Testis (tissue), 3 donors: Measurements from ENCODE around the gene COPS9. TPM values are rescaled to one million over a fixed set of nuclear protein-coding genes. Genes with fewer than 3 reads are reported as not detected.

ENCODE experiments used
- DNase-seq: peaks from one replicate; pipeline ENCODE4 v3.0.0-alpha.2; 2019
- H3K27ac ChIP-seq, 2 donors: fragments of 200-600 bp; sonication (generic); one replicate each; pipeline ENCODE4 v1.5.1; 2019
- H3K27me3 ChIP-seq: fragments of 200-600 bp; sonication (generic); one replicate; pipeline ENCODE4 v1.5.1; 2019
- H3K36me3 ChIP-seq: fragments of 200-600 bp; sonication (generic); one replicate; pipeline ENCODE4 v1.5.1; 2017; ENCODE audit warnings: low read depth; ENCODE audit errors: missing control alignments
- H3K4me1 ChIP-seq: fragments of 200-600 bp; sonication (generic); one replicate; pipeline ENCODE4 v1.5.1; 2019
- H3K4me3 ChIP-seq, 2 donors: fragments of 200-600 bp; sonication (generic); one replicate each; pipeline ENCODE4 v1.5.1; 2017 to 2019
- H3K9me3 ChIP-seq: fragments of 200-600 bp; sonication (generic); one replicate; pipeline ENCODE4 v1.5.1; 2017
- POLR2A ChIP-seq: fragments of 450-650 bp; IDR thresholded peaks from one replicate; pipeline ENCODE4 v1.6.1; 2017; ENCODE audit warnings: antibody characterized with exemption, mild to moderate bottlenecking, moderate library complexity
- WGBS, 2 donors: methylation state at CpG; one replicate each; pipeline ENCODE4 v1.1.5; 2018; 5-methylcytosine and 5-hydroxymethylcytosine counted together
- intact Hi-C: fragments of 100-400 bp; cut with DNase I; formaldehyde crosslinking; loops from one replicate; pipeline ENCODE4 v1.15.1; 2023; ENCODE audit warnings: low total_unique reads
- polyA plus RNA-seq: library from polyadenylated mRNA; stranded (reverse); fragments of 350-450 nt; fragmentation: Illumina TruSeq; extraction: RNeasy Lipid Tissue Mini Kit (QIAGEN cat#74804); gene quantifications from one replicate; pipeline ENCODE4 v1.2.3, GENCODE V29; 2014; ENCODE audit warnings: low read depth, low replicate concordance; ENCODE audit not compliant: insufficient read depth
- total RNA-seq, 2 donors: library from RNA; depleted of rRNA; stranded (reverse); fragments of >200 nt; gene quantifications; one replicate each; pipeline ENCODE4 v1.2.3, GENCODE V29; 2016
- TF ChIP-seq, protein P1 (sequence below), 3 experiments: fragments of 450-650 bp in 2 of 3; fragments of 200-600 bp in 1 of 3; sonication (generic) in 1 of 3; IDR thresholded peaks; one replicate each; pipeline ENCODE4 v1.5.1; 2016 to 2019; ENCODE audit warnings: antibody characterized with exemption in 3 of 3, mild to moderate bottlenecking in 2 of 3, moderate library complexity in 1 of 3

The COPS9 gene
- total and polyA plus RNA-seq, 3 donors from 2014 or later, result 167 to 201 (median 170) TPM

DNA sequence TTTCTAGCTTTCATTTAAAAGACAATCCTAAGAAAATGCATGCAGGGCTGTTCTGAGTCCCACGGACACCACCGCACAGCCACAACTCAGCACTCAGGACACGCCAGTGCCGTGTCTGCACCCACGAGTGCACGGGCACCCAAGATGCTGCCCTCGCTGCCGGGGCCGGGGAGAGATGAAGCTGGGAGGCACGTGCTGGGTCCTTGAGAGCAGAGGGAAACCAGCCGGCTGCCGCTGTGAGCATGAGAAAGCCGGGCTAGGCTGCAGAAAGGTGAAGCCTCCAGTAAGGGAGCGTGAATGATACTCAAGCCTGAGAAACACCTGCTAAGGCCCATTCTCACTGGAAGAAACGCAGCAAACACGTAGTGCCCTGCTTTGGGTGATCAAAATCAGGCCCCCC lies 4.8 kb downstream of the COPS9 start:
- Histone ChIP-seq H3K27me3 (no peaks in the 10 kb centered on the region), H3K4me1 (peaks cover 8% of the 10 kb centered on the region), H3K9me3 (no peaks in the 10 kb centered on the region), H3K4me3 (no peak overlapping the region), H3K36me3 (no peaks in the 10 kb centered on the region), H3K27ac (no peak overlapping the region)
- intact Hi-C loops, result no loop called here
- TF ChIP-seq, protein P1, sequence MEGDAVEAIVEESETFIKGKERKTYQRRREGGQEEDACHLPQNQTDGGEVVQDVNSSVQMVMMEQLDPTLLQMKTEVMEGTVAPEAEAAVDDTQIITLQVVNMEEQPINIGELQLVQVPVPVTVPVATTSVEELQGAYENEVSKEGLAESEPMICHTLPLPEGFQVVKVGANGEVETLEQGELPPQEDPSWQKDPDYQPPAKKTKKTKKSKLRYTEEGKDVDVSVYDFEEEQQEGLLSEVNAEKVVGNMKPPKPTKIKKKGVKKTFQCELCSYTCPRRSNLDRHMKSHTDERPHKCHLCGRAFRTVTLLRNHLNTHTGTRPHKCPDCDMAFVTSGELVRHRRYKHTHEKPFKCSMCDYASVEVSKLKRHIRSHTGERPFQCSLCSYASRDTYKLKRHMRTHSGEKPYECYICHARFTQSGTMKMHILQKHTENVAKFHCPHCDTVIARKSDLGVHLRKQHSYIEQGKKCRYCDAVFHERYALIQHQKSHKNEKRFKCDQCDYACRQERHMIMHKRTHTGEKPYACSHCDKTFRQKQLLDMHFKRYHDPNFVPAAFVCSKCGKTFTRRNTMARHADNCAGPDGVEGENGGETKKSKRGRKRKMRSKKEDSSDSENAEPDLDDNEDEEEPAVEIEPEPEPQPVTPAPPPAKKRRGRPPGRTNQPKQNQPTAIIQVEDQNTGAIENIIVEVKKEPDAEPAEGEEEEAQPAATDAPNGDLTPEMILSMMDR (IDR thresholded peaks at IDR 0.05), result no peak
- no peak for TF ChIP-seq POLR2A
- peak; percentile 3 for DNase-seq
- 92 to 94% methylated on average over 16 of the region's 16 CpGs for WGBS, 2 donors

DNA sequence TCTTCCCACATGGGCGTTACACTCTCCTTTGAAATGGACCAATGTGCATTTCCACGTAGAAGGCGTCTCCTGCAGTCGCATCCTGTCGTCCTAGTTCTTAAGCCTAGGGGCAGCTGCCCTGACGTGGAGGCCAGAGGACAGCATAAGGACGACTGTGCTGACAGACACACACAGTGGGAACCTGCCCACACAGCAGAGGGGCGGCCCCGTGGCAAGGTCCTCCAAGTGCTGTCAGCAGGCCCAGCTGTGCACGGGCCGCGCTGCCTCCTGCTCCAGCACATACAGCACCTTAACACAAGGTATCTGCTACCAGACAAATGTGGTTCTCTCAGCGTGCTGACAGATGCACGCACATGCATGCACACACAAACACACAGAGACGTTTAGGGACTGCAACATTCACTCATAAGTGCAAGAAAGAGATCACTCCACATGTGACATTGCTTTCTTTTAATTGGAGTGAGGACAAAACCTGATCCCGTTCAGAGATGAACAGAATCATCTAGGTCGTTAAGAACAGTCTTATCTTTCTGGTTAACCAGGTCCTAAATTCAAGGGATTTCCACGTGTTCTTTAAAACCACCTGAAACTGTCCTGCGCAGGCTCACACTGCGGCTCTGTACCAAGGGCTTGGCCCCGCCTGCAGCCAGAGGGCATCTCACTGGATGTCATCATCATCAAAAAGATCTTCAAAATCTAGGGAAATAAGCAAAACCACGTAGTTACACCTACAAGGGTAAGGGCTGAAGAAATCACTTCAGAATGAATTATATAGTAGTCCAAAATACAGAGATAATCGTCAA lies 5.5 kb downstream of the COPS9 start:
- TF ChIP-seq, protein P1 (IDR thresholded peaks at IDR 0.05), result no peak
- TF ChIP-seq POLR2A, result no peak
- H3K27me3 ChIP-seq, result no peaks in the 10 kb centered on the region
- no peak overlapping the region for H3K27ac ChIP-seq
- intact Hi-C loops, result no loop called here
- no peak for DNase-seq
- H3K36me3 ChIP-seq, result no peaks in the 10 kb centered on the region
- no peaks in the 10 kb centered on the region for H3K9me3 ChIP-seq
- peaks cover 8% of the 10 kb centered on the region for H3K4me1 ChIP-seq
- no peak overlapping the region for H3K4me3 ChIP-seq
- WGBS, 2 donors, result 83 to 90% methylated on average over 21 to 23 of the region's 23 CpGs

DNA sequence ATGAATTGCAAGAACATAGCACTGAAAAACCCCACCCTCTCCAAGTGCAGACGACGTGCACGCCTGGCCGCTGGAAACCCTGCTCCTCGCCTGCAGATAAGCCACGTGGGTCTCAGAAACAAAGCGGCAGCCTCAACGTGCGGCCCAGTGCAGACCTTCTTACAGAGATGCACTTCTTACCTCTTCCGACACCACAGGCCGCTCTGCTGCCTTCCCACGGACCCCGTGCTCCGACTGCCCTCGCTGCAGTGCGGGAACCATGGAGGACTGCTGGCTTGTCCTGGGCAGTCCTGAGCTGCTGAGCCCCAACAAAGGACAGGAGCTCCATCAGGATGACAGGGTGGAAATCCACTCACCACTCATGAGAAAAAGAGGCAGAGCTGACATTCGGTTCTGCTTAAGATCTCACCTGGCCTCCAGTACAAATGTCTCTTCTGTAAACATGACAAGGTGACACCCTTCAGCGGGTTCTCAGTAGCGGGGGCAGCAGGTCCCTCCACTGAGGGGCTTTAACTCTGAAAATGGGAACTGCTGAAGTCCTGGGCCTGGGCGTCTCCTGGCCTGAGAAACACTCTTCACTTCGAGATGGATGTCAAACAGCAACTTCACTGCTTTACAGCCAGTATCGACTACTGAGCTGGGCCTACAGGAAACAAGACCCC lies 6.2 kb downstream of the COPS9 start:
- no peaks in the 10 kb centered on the region for H3K36me3 ChIP-seq

DNA sequence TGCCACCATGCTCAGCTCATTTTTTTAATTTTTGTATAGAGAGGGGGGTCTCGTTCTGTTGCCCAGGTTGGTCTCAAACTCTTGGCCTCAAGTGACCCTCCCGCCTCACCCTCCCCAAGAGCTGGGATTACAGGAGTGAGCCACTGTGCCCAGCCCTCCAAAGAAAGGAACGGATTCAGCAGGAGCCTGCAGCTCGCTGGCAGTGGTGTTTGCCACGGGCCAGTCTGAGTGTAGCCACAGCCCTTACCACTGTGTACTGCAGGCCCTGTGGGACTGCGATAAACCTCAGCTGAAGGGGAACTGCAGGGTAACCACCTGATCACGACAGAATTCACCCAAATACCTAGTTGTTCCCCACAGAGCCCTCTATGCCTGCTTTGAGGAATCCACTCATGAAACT lies 6.8 kb downstream of the COPS9 start:
- intact Hi-C loops, result no loop called here
- TF ChIP-seq, protein P1 (IDR thresholded peaks at IDR 0.05), result no peak
- TF ChIP-seq POLR2A, result no peak
- Histone ChIP-seq H3K27ac (no peak overlapping the region), H3K36me3 (no peaks in the 10 kb centered on the region), H3K4me1 (no peaks in the 10 kb centered on the region), H3K27me3 (no peaks in the 10 kb centered on the region), H3K4me3 (no peak overlapping the region), H3K9me3 (no peaks in the 10 kb centered on the region)
- no peak for DNase-seq
- 88 to 92% methylated on average over 7 of the region's 7 CpGs for WGBS, 2 donors

More for the DNA sequence above, 6.2 kb downstream of the COPS9 start:
- Histone ChIP-seq H3K4me1 (peaks cover 2% of the 10 kb centered on the region), H3K4me3 (no peak overlapping the region), H3K27me3 (no peaks in the 10 kb centered on the region), H3K9me3 (no peaks in the 10 kb centered on the region), H3K27ac (no peak overlapping the region)
- DNase-seq, result no peak
- TF ChIP-seq POLR2A, result no peak
- TF ChIP-seq, protein P1 (IDR thresholded peaks at IDR 0.05), result no peak
- intact Hi-C loops, result no loop called here
- 96% methylated on average over 21 to 22 of the region's 22 CpGs for WGBS, 2 donors
